Natural killer cell (primary cell): ENCODE measurements around the gene SSC5D. TPM values are rescaled to one million over a fixed set of nuclear protein-coding genes. Genes with fewer than 3 reads are reported as not detected.
A peak's percentile ranks its signal among the peaks of the same experiment; 100 is the strongest.
"Not testable (repeated sequence)": the region's sequence is repeated elsewhere in the genome, so short reads cannot be mapped to it uniquely, and the experiment has no call there.

Source experiments
- ATAC-seq, 3 donors: fragments of 150-1000 bp in 2 of 3; fragments of 200-7000 bp in 1 of 3; cut with Tn5 transposase; 1 replicate in 1 of 3; 2 replicates in 2 of 3; pipeline ENCODE4 v1.10.0; 2021; ENCODE audit warnings: mild to moderate bottlenecking in 2 of 3, moderate library complexity in 2 of 3
- DNase-seq, 2 donors: peaks; one replicate each; pipeline versions ENCODE4 v3.0.0 to v3.0.0-alpha.2; 2013 to 2021; ENCODE audit warnings: mixed read lengths in 1 of 2
- H3K27ac ChIP-seq: one replicate; pipeline ENCODE4 v1.5.1; 2013; ENCODE audit warnings: mild to moderate bottlenecking, low read length
- H3K27me3 ChIP-seq: one replicate; pipeline ENCODE4 v1.6.1; 2013; ENCODE audit warnings: low read length; ENCODE audit not compliant: control insufficient read depth, insufficient read depth
- H3K36me3 ChIP-seq: one replicate; pipeline ENCODE4 v1.6.1; 2013; ENCODE audit warnings: low read length; ENCODE audit not compliant: control insufficient read depth, insufficient read depth
- H3K4me1 ChIP-seq: one replicate; pipeline ENCODE4 v1.6.1; 2013; ENCODE audit warnings: low read length; ENCODE audit not compliant: control insufficient read depth, insufficient read depth
- H3K4me3 ChIP-seq: one replicate; pipeline ENCODE4 v1.5.1; 2013; ENCODE audit warnings: low read length
- H3K9me3 ChIP-seq: one replicate; pipeline ENCODE4 v1.6.1; 2013; ENCODE audit warnings: low read length; ENCODE audit not compliant: control insufficient read depth, insufficient read depth
- H3K27ac Mint-ChIP-seq, 2 donors: one replicate each; pipeline ENCODE4 v1.8.0; 2022; ENCODE audit warnings: mild to moderate bottlenecking in 2 of 2, mixed read lengths in 2 of 2, moderate library complexity in 1 of 2
- H3K27me3 Mint-ChIP-seq, 2 donors: one replicate each; pipeline ENCODE4 v1.8.0; 2022; ENCODE audit warnings: low read depth in 2 of 2, mixed read lengths in 2 of 2
- H3K36me3 Mint-ChIP-seq: one replicate; pipeline ENCODE4 v1.8.0; 2022; ENCODE audit warnings: mixed read lengths
- H3K4me1 Mint-ChIP-seq, 2 donors: one replicate each; pipeline ENCODE4 v1.8.0; 2022; ENCODE audit warnings: mixed read lengths in 2 of 2
- H3K4me3 Mint-ChIP-seq: one replicate; pipeline ENCODE4 v1.8.0; 2022; ENCODE audit warnings: mild to moderate bottlenecking, moderate library complexity, mixed read lengths
- H3K9me3 Mint-ChIP-seq, 2 donors: one replicate each; pipeline ENCODE4 v1.8.0; 2022; ENCODE audit warnings: mixed read lengths in 2 of 2
- WGBS: methylation state at CpG from one replicate; pipeline ENCODE4 v1.1.7; 2013; ENCODE audit warnings: missing lambda C conversion rate; ENCODE audit not compliant: insufficient coverage; 5-methylcytosine and 5-hydroxymethylcytosine counted together
- intact Hi-C: fragments of 100-400 bp; cut with micrococcal nuclease; formaldehyde crosslinking; loops from one replicate; pipeline ENCODE4 v1.14.2; 2022
- total RNA-seq, 4 donors: library from RNA; stranded (reverse); fragments of 120-200 nt in 1 of 4; gene quantifications; one replicate each; pipeline versions ENCODE4 v1.2.3 to v1.2.4, GENCODE V29; 2013 to 2022
- TF ChIP-seq, protein P1 (sequence below): fragments of 200-600 bp; IDR thresholded peaks from one replicate; pipeline ENCODE4 v1.8.0; 2022; ENCODE audit warnings: antibody characterized with exemption

Gene SSC5D
- total RNA-seq, 3 donors from 2014 or later (not counting 1 experiment from before 2014, with no cell fraction given): 0.11 to 0.68 (median 0.58) TPM

DNA sequence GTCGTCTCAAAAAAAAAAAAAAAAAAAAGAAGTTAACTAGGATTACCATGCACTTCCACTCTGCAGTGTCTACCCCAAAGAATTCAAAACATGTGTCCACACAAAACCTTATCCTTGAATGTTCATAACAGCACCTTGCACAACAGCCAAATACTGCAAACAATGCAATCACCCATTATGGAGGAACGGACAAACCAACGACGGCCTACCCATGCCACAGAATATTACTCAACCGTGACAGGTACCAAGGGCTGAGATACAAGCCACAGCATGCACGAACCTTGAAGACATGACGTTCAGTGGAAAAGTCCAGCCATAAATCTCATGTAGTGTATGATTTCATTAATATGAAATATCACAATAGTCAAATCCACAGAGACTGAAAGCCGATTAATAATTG lies 42.2 kb upstream of the SSC5D start:
- no peak overlapping the region for H3K27ac Mint-ChIP-seq
- ATAC-seq (no peak), DNase-seq (no peak)
- H3K4me1 ChIP-seq: peaks cover 11% of the 10 kb centered on the region
- H3K4me1 Mint-ChIP-seq: peaks cover 7 to 22% of the 10 kb centered on the region in 2 donors
- no peak overlapping the region for H3K4me3 Mint-ChIP-seq
- H3K27ac ChIP-seq: no peak overlapping the region
- no peaks in the 10 kb centered on the region for H3K9me3 Mint-ChIP-seq
- peaks cover 35 to 40% of the 10 kb centered on the region in 2 donors for H3K27me3 Mint-ChIP-seq
- TF ChIP-seq, protein P1, sequence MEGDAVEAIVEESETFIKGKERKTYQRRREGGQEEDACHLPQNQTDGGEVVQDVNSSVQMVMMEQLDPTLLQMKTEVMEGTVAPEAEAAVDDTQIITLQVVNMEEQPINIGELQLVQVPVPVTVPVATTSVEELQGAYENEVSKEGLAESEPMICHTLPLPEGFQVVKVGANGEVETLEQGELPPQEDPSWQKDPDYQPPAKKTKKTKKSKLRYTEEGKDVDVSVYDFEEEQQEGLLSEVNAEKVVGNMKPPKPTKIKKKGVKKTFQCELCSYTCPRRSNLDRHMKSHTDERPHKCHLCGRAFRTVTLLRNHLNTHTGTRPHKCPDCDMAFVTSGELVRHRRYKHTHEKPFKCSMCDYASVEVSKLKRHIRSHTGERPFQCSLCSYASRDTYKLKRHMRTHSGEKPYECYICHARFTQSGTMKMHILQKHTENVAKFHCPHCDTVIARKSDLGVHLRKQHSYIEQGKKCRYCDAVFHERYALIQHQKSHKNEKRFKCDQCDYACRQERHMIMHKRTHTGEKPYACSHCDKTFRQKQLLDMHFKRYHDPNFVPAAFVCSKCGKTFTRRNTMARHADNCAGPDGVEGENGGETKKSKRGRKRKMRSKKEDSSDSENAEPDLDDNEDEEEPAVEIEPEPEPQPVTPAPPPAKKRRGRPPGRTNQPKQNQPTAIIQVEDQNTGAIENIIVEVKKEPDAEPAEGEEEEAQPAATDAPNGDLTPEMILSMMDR: no peak
- no peaks in the 10 kb centered on the region for H3K9me3 ChIP-seq
- intact Hi-C loops: no loop called here
- H3K36me3 Mint-ChIP-seq: peaks cover 7% of the 10 kb centered on the region
- no peaks in the 10 kb centered on the region for H3K36me3 ChIP-seq
- H3K4me3 ChIP-seq: no peak overlapping the region
- 83% methylated on average over 6 of the region's 8 CpGs for WGBS
- H3K27me3 ChIP-seq: peaks cover 33% of the 10 kb centered on the region

DNA sequence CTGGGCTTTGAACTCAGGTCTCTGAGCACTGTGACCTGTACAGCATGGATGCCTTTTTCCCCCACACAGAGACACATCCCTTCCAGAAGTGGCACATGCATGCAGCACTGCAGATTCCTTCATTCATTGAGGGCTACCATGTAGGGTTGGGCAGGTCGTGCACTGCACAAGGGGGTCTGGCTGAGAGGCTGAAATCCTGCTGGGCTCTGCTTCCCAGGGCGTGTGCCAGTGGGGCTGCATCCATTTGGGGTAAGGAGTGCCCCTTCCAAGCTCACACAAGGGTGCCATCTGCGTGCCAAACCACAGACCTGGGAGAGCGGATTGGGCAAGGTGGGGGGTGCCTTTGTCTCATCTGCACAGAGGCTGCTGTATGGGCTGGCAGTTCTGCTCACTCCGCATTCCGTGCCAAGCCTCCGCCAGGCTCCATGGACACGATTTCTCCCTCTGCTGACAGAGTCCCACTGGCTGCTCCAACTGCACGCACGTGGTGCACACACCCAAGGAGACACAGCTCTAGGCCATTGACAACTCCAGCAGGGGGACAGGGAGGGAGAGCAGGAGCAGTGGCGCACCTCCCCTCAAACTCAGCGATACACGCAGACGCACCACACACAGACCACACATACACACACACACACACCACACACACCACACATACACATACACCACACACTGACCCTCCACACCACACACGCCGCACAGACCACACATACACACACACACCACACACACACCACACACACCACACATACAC lies 40.6 kb upstream of the SSC5D start:
- Mint-ChIP-seq H3K27me3 (peaks cover 27 to 39% of the 10 kb centered on the region in 2 donors), H3K9me3 (no peaks in the 10 kb centered on the region), H3K27ac (no peak overlapping the region), H3K4me1 (peaks cover 0 to 20% of the 10 kb centered on the region in 2 donors), H3K36me3 (no peaks in the 10 kb centered on the region), H3K4me3 (no peak overlapping the region)
- WGBS: 42% methylated on average over 14 of the region's 16 CpGs
- no peak overlapping the region for H3K27ac ChIP-seq
- no peak overlapping the region for H3K4me3 ChIP-seq
- no peaks in the 10 kb centered on the region for H3K9me3 ChIP-seq
- TF ChIP-seq, protein P1: no peak
- DNase-seq: no peak
- intact Hi-C loops: no loop called here
- H3K27me3 ChIP-seq: peaks cover 33% of the 10 kb centered on the region
- ATAC-seq: peak; percentile 19 to 21 (median 20)
- H3K36me3 ChIP-seq: no peaks in the 10 kb centered on the region
- H3K4me1 ChIP-seq: peaks cover 12% of the 10 kb centered on the region

DNA sequence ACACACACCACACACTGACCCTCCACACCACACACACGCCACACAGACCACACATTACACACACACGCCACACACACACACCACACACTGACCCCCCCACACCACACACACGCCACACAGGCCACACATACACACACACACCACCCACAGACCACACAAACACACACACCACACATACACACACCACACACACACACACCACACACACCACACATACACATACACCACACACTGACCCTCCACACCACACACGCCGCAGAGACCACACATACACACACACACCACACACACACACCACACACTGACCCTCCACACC lies 40.1 kb upstream of the SSC5D start:
- ATAC-seq, H3K9me3 Mint-ChIP-seq, H3K9me3 ChIP-seq, intact Hi-C loops, H3K36me3 ChIP-seq, H3K4me3 Mint-ChIP-seq, H3K4me3 ChIP-seq, H3K27ac ChIP-seq, H3K36me3 Mint-ChIP-seq, DNase-seq, H3K27ac Mint-ChIP-seq: not testable (repeated sequence)
- Histone ChIP-seq H3K4me1 (peaks cover 12% of the 10 kb centered on the region), H3K27me3 (peaks cover 36% of the 10 kb centered on the region)
- 83% methylated on average over 5 of the region's 5 CpGs for WGBS
- Mint-ChIP-seq H3K27me3 (peaks cover 27 to 35% of the 10 kb centered on the region in 2 donors), H3K4me1 (peaks cover 0 to 15% of the 10 kb centered on the region in 2 donors)

DNA sequence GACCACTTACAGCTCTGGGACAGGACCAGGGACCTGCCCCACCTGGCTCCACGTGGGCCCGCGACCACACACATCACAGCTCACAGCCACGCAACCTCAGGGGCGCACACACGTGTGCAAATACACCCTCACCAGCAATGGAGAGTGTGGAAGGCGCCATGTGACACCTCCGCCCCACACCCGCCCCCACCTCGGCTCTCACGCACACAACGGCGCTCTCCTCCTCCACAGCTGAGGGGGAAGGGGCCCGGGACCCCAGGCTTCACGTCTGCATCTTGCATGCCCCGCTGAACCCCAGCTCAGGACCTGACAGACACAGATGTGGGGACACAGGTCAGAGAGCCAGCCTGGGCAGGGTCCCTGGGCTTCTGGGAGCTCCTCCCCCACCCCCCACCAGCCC lies 38.8 kb upstream of the SSC5D start:
- 30% methylated on average over 16 of the region's 16 CpGs for WGBS
- H3K27me3 Mint-ChIP-seq: peaks cover 14 to 35% of the 10 kb centered on the region in 2 donors
- Histone ChIP-seq H3K36me3 (no peaks in the 10 kb centered on the region), H3K9me3 (no peaks in the 10 kb centered on the region), H3K27me3 (peaks cover 29% of the 10 kb centered on the region), H3K27ac (no peak overlapping the region), H3K4me3 (no peak overlapping the region), H3K4me1 (peaks cover 12% of the 10 kb centered on the region)
- no peaks in the 10 kb centered on the region for H3K36me3 Mint-ChIP-seq
- TF ChIP-seq, protein P1: no peak
- no peak overlapping the region for H3K4me3 Mint-ChIP-seq
- H3K9me3 Mint-ChIP-seq: no peaks in the 10 kb centered on the region
- peak overlapping the region in 1 of 2 donors; percentile 82 for H3K27ac Mint-ChIP-seq
- H3K4me1 Mint-ChIP-seq: peaks cover 0 to 17% of the 10 kb centered on the region in 2 donors
- ATAC-seq (no peak), DNase-seq (no peak)
- intact Hi-C loops: no loop called here
